Measurements from ENCODE around the gene PTPRF.

PTPRF gene

GRCh38 chr1:43668956-43669355, 138.3 kb downstream of the PTPRF start:
- H3K27ac ChIP-seq: no peak overlapping the region
- TF ChIP-seq, protein P1, sequence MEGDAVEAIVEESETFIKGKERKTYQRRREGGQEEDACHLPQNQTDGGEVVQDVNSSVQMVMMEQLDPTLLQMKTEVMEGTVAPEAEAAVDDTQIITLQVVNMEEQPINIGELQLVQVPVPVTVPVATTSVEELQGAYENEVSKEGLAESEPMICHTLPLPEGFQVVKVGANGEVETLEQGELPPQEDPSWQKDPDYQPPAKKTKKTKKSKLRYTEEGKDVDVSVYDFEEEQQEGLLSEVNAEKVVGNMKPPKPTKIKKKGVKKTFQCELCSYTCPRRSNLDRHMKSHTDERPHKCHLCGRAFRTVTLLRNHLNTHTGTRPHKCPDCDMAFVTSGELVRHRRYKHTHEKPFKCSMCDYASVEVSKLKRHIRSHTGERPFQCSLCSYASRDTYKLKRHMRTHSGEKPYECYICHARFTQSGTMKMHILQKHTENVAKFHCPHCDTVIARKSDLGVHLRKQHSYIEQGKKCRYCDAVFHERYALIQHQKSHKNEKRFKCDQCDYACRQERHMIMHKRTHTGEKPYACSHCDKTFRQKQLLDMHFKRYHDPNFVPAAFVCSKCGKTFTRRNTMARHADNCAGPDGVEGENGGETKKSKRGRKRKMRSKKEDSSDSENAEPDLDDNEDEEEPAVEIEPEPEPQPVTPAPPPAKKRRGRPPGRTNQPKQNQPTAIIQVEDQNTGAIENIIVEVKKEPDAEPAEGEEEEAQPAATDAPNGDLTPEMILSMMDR (conservative IDR thresholded peaks at IDR 0.05): no peak

- TF ChIP-seq, protein P1 (conservative IDR thresholded peaks at IDR 0.05): no peak
- no peak overlapping the region for H3K27ac ChIP-seq
These were observed 139.2 kb downstream of the PTPRF start for GRCh38 chr1:43669878-43670277.

DNA sequence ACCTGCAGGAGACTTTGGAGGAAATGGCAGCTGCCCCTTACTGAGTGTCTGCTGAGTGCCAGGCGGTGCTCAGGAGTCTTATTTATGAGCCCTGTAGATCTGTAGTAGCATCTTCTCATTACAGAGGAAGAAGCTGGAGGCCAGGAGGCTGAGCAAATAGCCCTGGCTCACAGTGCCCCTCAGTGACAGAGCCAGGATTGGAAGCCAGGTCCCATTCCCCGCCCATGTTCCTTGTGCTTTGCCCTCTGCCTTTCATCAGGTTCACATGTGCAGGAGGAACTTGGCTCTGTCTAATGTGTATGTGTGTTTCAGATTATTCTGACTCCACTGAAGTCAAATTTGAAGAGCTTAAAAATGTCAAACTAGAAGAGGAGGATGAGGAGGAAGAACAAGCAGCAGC, 140.5 kb downstream of the PTPRF start:
- no peak overlapping the region for H3K27ac ChIP-seq
- TF ChIP-seq, protein P1 (conservative IDR thresholded peaks at IDR 0.05): no peak

- TF ChIP-seq, protein P1 (conservative IDR thresholded peaks at IDR 0.05): no peak
- H3K27ac ChIP-seq: no peak overlapping the region
These were observed 141.1 kb downstream of the PTPRF start for GRCh38 chr1:43671626-43672330.

DNA sequence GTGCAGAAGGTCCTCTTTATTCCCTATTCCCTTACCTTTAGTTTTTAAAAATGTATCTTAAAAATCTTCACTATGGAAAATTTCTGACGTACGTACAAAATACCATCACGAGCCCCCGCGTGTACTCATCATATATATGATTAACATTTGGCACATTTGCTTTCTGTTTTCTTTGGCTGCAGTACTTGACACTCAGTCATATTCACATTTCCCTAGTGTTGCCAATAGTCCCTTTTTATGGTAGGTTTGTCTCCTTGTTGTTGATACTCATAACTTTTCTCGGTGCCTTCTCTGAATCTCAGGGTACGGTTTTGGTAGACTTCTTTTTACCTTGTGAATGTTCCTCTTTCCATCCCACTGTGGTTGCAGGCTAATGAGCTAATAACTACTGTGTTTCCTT, 142.6 kb downstream of the PTPRF start:
- H3K27ac ChIP-seq: no peak overlapping the region
- TF ChIP-seq, protein P1 (conservative IDR thresholded peaks at IDR 0.05): no peak

Data from VCaP (cell line).